GM18511 (cell line): Measurements from ENCODE around the gene CD163L1.
A peak's percentile ranks its signal among the peaks of the same experiment; 100 is the strongest.
"Not testable (repeated sequence)": the region's sequence is repeated elsewhere in the genome, so short reads cannot be mapped to it uniquely, and the experiment has no call there.

ENCODE experiments used
- ATAC-seq: cut with Tn5 transposase; IDR thresholded peaks from one replicate; pipeline ENCODE4 v1.9.1; 2021; ENCODE audit warnings: mild to moderate bottlenecking, moderate library complexity; ENCODE audit not compliant: unreplicated experiment

CD163L1 gene

GRCh38 chr12:7444076-7444475 is at the start of gene CD163L1:
CD163L1 (minus strand) TSS chr12:7444153; CDS start chr12:7444127, 26 bp downstream.
- ATAC-seq: no peak

GRCh38 chr12:7493006-7493405 is 49.1 kb upstream of the CD163L1 start:
- no peak for ATAC-seq

- ATAC-seq: no peak
These were observed 42.6 kb upstream of the CD163L1 start for GRCh38 chr12:7486512-7486911.

- no peak for ATAC-seq
These were observed 41.1 kb upstream of the CD163L1 start for GRCh38 chr12:7485095-7485494.

- ATAC-seq: no peak
These were observed 39.4 kb upstream of the CD163L1 start for GRCh38 chr12:7483343-7483742.

DNA sequence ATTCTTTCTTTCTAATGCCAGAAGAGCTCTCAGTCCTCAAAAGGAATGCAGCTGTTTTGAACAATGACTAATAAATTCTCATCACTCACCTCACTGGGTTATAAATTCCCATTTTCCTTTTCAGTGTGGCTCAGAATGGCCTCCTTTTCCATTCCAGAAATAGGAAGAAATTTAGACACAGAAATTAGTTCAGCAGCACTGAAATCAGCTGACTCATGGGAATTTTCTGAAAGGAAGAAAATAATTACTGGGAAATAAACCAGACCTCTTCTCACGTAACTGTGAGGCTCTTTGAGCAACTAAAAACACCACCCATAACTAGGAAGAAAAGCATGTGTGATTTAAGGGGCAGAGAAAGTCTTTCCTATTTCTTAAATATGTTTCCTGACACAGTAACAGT is 35.8 kb upstream of the CD163L1 start:
- ATAC-seq: no peak

GRCh38 chr12:7472060-7472459 is 28.1 kb upstream of the CD163L1 start:
- ATAC-seq: no peak

GRCh38 chr12:7460375-7461259 is 16.7 kb upstream of the CD163L1 start:
- peak; percentile 67 for ATAC-seq

- no peak for ATAC-seq
These were observed 16.0 kb upstream of the CD163L1 start for GRCh38 chr12:7459973-7460372.

DNA sequence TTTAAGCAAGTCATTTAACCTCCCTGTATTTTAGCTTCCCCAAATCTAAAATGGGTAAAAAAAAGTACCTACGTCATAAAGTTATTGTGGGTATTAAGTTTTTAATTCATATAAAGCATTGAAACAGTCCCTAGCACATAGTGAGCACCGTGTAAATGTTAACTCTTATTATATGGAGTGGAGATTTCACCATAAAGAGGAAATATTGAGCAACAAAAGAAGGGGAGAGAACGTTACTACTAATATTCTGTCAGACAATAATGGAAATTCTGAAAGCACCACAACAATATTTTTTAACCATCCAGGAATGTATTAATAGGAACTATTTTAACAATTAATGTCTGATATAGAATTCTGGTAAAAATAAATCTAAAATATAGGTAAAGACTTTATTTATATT is 7.8 kb upstream of the CD163L1 start:
- no peak for ATAC-seq

DNA sequence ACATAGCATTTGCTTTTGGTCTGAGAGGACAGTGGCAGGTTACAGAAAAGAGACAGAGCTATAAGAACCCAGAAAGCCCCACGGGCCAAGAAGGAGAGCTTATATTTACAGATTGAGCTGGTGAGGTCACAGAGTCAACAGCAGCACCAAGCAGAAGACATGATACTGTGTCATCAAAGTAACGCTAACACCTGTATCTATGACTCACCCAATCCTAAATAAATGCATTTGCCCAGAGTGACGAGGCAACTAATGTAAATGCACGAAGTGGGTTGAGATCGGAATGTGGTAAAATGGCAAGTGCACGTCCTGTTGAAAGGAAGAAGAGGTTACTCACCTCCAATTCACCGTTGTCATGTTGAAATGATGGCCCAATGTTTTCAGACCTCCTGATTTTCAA is 6.7 kb upstream of the CD163L1 start:
- no peak for ATAC-seq

GRCh38 chr12:7448099-7448498 is 4.1 kb upstream of the CD163L1 start:
- ATAC-seq: no peak

- ATAC-seq: no peak
These were observed 584 bp upstream of the CD163L1 start for GRCh38 chr12:7444537-7444936.

- ATAC-seq: no peak
These were observed 2.7 kb downstream of the CD163L1 start for GRCh38 chr12:7441216-7441615.

DNA sequence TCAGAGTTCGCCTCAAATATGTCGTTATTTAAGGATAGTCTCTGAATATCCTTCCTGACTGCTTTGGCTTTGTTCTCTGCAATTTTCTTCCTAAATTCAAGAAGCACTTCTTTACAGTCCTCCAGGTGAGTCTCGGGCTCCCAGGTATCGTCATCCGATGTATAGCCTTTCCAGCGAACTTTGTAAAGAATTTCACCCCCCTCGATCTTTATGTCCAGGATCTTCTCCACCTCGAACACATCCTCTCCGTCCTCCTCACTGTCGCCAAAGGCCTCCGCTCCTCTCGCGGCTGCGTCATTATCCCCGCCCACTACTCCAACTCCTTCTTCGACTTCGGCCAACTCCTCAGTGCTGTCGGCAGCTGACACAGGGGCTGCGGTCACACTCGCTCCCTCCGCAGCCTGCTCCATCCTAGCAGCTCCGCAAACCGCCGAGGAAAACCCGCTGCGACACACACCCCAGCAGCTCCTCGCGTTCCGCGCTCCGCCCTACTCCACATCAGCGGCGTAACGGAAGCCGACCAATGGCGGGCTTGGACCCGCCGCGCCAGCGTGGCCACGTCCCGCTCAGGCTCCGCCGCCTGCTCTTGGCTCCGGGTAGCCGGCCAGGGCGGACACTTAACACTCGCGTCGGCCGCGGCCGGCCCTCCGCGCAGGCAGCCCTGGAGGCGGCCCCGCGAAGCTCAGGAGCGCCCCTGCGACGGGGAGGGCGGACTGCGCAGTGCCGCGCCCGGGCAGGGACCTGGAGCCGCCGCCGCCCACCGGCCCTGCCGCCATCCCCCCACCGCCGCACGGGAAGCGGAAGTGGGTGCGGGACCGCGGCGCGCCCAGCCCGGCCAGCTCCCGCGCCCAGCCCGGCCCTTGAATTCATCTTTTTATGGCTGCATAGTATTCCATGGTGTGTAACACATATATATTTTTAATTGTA is 4.1 kb downstream of the CD163L1 start:
- no peak for ATAC-seq

DNA sequence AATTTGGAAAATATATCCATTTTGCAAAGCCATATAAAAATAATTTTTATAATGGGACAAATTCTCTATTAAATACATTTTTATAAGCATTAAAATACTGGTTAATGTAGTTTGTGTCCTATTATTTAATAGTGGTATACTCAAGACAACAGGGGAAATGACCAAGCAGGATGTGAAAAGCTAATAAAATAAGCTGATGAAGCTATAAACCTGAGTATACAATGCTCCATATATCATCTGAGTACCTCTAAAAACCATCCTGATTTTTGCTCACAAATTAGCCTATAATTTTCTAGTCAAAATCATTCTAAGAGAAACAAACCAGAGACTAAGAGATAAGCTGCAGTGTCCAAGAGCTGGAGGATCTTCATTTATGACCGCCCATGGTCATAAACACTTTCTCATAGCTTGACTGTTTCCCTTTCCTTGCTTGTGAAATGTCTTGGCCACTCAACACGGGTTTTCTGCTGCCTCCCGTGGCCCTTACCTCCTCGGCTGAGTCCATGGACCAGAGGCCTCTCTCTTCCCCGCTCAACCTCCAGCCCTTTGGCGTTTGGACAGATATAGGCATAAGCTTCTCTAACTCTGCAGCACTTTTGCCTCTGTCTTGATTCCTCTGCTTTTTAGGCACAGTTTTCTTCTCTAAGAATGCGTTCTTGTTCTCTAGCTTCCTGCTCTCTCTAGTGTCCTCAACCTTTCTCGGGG is 5.5 kb downstream of the CD163L1 start:
- ATAC-seq: not testable (repeated sequence)

- not testable (repeated sequence) for ATAC-seq
These were observed 6.5 kb downstream of the CD163L1 start for GRCh38 chr12:7437494-7437893.

DNA sequence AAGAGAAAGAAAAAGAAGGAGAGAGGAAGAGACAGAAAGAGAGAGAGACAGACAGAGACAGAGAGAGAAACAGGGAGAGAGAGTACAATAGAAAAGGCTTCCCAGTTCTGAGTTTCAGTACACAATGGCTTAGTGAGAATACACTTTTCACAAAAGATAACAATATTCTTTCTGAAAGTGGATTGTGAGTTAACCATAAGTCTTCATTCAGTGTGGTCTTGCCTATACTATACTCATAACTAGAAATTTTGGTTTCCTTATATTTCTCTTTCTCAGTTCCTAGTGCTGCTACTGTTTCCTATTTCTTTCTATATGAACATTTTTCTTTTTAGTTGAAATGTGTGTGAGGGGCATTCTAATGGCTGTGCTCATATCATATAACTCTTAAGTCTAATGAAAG is 9.3 kb downstream of the CD163L1 start:
- ATAC-seq: no peak

DNA sequence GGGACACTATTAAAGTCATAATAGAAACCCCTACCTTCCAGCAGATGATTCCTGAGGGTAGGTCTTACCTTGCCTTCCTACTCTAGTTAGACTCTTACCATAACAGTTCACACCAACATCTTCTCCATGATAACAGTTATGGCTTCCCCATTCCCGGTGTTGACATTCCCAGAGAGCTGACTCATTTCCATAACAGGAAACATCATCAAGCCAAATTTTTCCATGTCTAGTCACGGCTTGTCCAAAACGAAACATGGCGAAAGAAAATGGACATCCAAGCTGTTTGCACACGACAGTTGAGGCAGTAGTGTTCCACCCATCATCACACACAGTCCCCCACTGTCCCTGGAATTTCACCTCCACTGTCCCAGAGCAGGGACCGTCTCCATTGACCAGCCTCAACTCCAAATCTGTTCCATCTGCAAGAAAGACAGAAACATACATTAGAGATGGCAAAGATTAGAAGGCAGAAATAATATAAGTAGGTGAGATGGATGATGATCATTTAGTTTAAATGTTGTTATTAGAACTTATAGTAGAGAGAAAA is 10.6 kb downstream of the CD163L1 start:
- ATAC-seq: no peak

GRCh38 chr12:7431993-7432685 is 11.8 kb downstream of the CD163L1 start:
- ATAC-seq: no peak
